Heart left ventricle (tissue), 16 donors: ENCODE results near the gene TBRG1. TPM values are rescaled to one million over a fixed set of nuclear protein-coding genes. Genes with fewer than 3 reads are reported as not detected.

Experiments used
- ATAC-seq, 4 donors: fragments of 200-7000 bp; cut with Tn5 transposase; one replicate each; pipeline ENCODE4 v1.9.1; 2020 to 2022; ENCODE audit warnings: moderate library complexity in 4 of 4, mild to moderate bottlenecking in 3 of 4, moderate number of reproducible peaks in 1 of 4
- DNase-seq, 5 donors: peaks; one replicate each; pipeline ENCODE4 v3.0.0-alpha.2; 2020
- H3K27ac ChIP-seq, 12 donors: fragments of 200-600 bp; sonication (generic) in 4 of 12; one replicate each; pipeline versions ENCODE4 v1.5.0 to v1.8.0; 2016 to 2022; ENCODE audit warnings: mild to moderate bottlenecking in 2 of 12
- H3K27me3 ChIP-seq, 9 donors: fragments of 200-600 bp; sonication (generic) in 2 of 9; one replicate each; pipeline versions ENCODE4 v1.5.1 to v1.8.0; 2016 to 2022; ENCODE audit warnings: mild to moderate bottlenecking in 3 of 9
- H3K36me3 ChIP-seq, 9 donors: fragments of 200-600 bp; sonication (generic) in 2 of 9; one replicate each; pipeline versions ENCODE4 v1.5.0 to v1.8.0; 2018 to 2022; ENCODE audit warnings: mild to moderate bottlenecking in 2 of 9
- H3K4me1 ChIP-seq, 12 donors: fragments of 200-600 bp; sonication (generic) in 4 of 12; one replicate each; pipeline versions ENCODE4 v1.5.0 to v1.8.0; 2016 to 2022; ENCODE audit warnings: mild to moderate bottlenecking in 3 of 12
- H3K4me3 ChIP-seq, 12 donors: fragments of 200-600 bp; sonication (generic) in 4 of 12; one replicate each; pipeline versions ENCODE4 v1.5.0 to v1.8.0; 2017 to 2022; ENCODE audit warnings: mild to moderate bottlenecking in 9 of 12, moderate library complexity in 4 of 12
- H3K9me3 ChIP-seq, 12 donors: fragments of 200-600 bp; sonication (generic) in 4 of 12; one replicate each; pipeline versions ENCODE4 v1.5.0 to v1.8.0; 2016 to 2022; ENCODE audit warnings: mild to moderate bottlenecking in 1 of 12
- CTCF ChIP-seq, 12 donors: fragments of 200-600 bp; sonication (generic) in 4 of 12; IDR thresholded peaks; one replicate each; pipeline versions ENCODE4 v1.5.0 to v1.8.0; 2018 to 2022; ENCODE audit warnings: antibody characterized with exemption in 12 of 12, mild to moderate bottlenecking in 5 of 12
- POLR2A ChIP-seq, 2 donors: fragments of 450-650 bp; IDR thresholded peaks; one replicate each; pipeline ENCODE4 v1.6.1; 2017; ENCODE audit warnings: antibody characterized with exemption in 2 of 2, mild to moderate bottlenecking in 2 of 2, moderate library complexity in 2 of 2
- WGBS, 4 donors: extraction: QIAGEN DNeasy Blood & Tissue Kit in 2 of 4; methylation state at CpG; one replicate each; pipeline versions ENCODE4 v1.1.5 to v1.1.7; 2013 to 2018; 5-methylcytosine and 5-hydroxymethylcytosine counted together
- intact Hi-C, 10 donors: fragments of 100-400 bp; cut with DNase I; formaldehyde crosslinking; loops; one replicate each; pipeline versions ENCODE4 v1.11.1 to v1.14.2; 2022
- polyA plus RNA-seq, 2 donors: library from polyadenylated mRNA; stranded (reverse); fragments of 200-250 nt; gene quantifications; one replicate each; pipeline ENCODE4 v1.2.3, GENCODE V29; 2013
- total RNA-seq, 9 donors: library from RNA; depleted of rRNA in 2 of 9; stranded (reverse); fragments of >200 nt in 2 of 9; fragmentation: NEBNext Ultra II Directional in 3 of 9; extraction: Animal tissue kit (Norgen Biotek cat#: 25700) in 3 of 9; gene quantifications; one replicate each; pipeline versions ENCODE4 v1.1.0 to v1.2.4, GENCODE V29; 2016 to 2023
- donor health status: ischemic (EF 13 %, LVEDD 7.1; RV severe dilation, severe dysfunction).
- donor health status: healthy with polysubstance abuse.
- donor health status: DM: no; HTN: yes; CAD: no.
- donor health status: DM: no; HTN: no; CAD: no.
- donor health status: ischemic (EF 25% LVEDD 6.9; RV normal size, moderate dysfunction).
- donor health status: ischemic (EF 25% LVEDD 5.7; RV mildly dilated, moderate dysfunction).
- donor health status: healthy.
- donor health status: DM: yes; HTN: yes; CAD: no.
- donor health status: ischemic (EF 35%, LVEDD 5.7; RV mildly dilated, moderate dysfunction).
- donor health status: nonischemic (EF 11% LVEDD 7.7; RV severe dilation, severe dysfunction).
- donor health status: DM: yes; HTN: yes; CAD: no.
- donor health status: PGD.
- donor health status: ischemic (EF 29% LVEDD 5.4; RV normal size, mild dysfunction).
- donor health status: nonischemic (EF 23%, LVEDD 6.1; RV moderate dilation, normal function).

The TBRG1 gene
- total and polyA plus RNA-seq, 11 donors: 12.0 to 27.2 (median 19.8) TPM

- no peaks in the 10 kb centered on the region for H3K36me3 ChIP-seq
- H3K9me3 ChIP-seq: no peaks in the 10 kb centered on the region
- ATAC-seq: no peak
- intact Hi-C loops: no loop called here
- peaks cover 0 to 29% (median 0%) of the 10 kb centered on the region in 9 donors for H3K27me3 ChIP-seq
- H3K4me1 ChIP-seq: no peaks in the 10 kb centered on the region
- DNase-seq: no peak
- TF ChIP-seq POLR2A (IDR thresholded peaks at IDR 0.05) (no peak), CTCF (IDR thresholded peaks at IDR 0.05) (no peak)
- WGBS, 4 donors: 54 to 63% (median 58%) methylated on average over 8 to 10 of the region's 10 CpGs
- H3K4me3 ChIP-seq: no peak overlapping the region
- no peak overlapping the region for H3K27ac ChIP-seq
These were observed 10.0 kb upstream of the TBRG1 start for GRCh38 chr11:124612567-124613246.

- Histone ChIP-seq H3K4me3 (no peak overlapping the region), H3K4me1 (peaks cover 0 to 13% (median 10%) of the 10 kb centered on the region in 12 donors), H3K36me3 (no peaks in the 10 kb centered on the region), H3K27ac (no peak overlapping the region), H3K27me3 (peaks cover 0 to 26% (median 0%) of the 10 kb centered on the region in 9 donors), H3K9me3 (no peaks in the 10 kb centered on the region)
- TF ChIP-seq POLR2A (IDR thresholded peaks at IDR 0.05) (no peak), CTCF (IDR thresholded peaks at IDR 0.05) (no peak)
- 79 to 89% (median 86%) methylated on average over 5 of the region's 5 CpGs for WGBS, 4 donors
- DNase-seq: no peak
- no peak for ATAC-seq
- intact Hi-C loops: no loop called here
These were observed 3.8 kb upstream of the TBRG1 start for GRCh38 chr11:124618863-124619262.

DNA sequence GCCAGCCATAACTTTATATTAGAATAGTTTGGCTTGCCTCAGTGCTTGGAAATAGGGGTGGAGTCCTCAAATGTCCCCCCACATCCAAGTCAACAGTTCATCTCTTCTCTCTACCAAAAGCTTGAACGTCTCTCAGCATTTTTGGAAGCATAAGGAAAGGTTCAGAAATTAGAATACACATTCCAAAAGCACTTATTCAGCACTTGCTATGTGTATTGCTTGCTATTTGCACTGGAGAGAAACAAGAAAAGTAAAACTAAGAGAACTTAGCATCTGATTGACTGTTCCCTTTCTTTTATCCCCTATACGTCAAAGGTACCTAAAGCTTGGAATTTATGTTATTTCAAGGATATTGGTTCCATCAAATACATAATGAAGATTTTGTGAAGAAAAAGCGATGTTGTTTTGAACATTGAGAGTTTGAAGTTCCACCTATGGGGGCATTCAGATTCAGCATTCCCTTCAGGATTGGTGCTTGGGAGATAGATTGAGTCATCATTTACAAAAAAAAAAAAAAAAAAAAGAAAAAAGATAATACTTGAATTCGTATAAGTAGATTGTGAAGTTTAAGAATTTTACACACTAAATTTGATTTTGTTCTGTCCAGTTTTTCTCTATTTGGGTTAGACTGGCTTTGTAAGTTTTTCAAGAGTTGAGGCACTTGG, 1.3 kb downstream of the TBRG1 start:
- DNase-seq (no peak), ATAC-seq (no peak)
- TF ChIP-seq POLR2A (IDR thresholded peaks at IDR 0.05) (no peak), CTCF (IDR thresholded peaks at IDR 0.05) (no peak)
- Histone ChIP-seq H3K27ac (peak overlapping the region in 8 of 12 donors; percentile 83 to 96 (median 94)), H3K4me1 (peaks cover 4 to 32% (median 20%) of the 10 kb centered on the region in 12 donors), H3K36me3 (peaks cover 0 to 43% (median 38%) of the 10 kb centered on the region in 9 donors), H3K4me3 (peak overlapping the region; percentile 58 to 98 (median 88)), H3K27me3 (no peaks in the 10 kb centered on the region), H3K9me3 (no peaks in the 10 kb centered on the region)
- intact Hi-C loops: loop anchor here in 1 of 10 donors (10.0 kb wide), 1 partner anchor 491 kb away; the partner anchor contains the start of gene TMEM218
- WGBS, 4 donors: 44 to 53% (median 47%) methylated on average over 4 of the region's 4 CpGs

DNA sequence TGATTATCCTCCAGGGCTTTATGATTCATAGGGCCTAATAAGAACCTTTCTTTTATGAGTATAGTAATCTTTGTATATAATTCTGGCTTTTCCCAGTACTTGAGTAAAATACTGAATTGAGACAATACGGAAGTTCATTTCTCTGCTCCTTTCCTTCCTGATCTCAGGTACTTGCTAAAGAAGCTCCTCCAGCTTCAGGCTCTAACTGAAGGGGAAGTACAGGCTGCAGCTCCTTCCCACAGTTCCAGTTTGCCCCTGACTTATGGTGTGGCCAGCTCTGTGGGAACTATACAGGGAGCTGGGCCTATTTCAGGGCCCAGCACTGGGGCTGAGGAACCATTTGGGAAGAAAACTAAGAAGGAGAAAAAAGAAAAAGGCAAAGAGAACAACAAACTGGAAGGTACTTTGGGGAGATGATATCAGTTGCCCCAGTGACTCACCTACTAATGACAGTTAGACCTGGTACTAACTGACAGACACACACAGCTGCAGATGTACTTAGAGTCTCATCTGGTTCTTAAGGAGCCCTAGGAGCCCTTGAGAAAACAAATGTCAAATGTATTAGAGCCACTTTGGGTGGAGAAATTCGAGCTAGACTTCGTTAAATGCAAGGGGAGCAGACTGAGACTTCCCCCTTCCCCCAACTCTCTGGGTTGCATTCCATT, 3.0 kb downstream of the TBRG1 start:
- Histone ChIP-seq H3K4me1 (peaks cover 4 to 32% (median 20%) of the 10 kb centered on the region in 12 donors), H3K27ac (no peak overlapping the region)
- no peak for TF ChIP-seq POLR2A (IDR thresholded peaks at IDR 0.05)

More for the DNA sequence above, 3.0 kb downstream of the TBRG1 start:
- Histone ChIP-seq H3K9me3 (no peaks in the 10 kb centered on the region), H3K27me3 (no peaks in the 10 kb centered on the region), H3K4me3 (no peak overlapping the region), H3K36me3 (peaks cover 0 to 59% (median 54%) of the 10 kb centered on the region in 9 donors)
- DNase-seq (no peak), ATAC-seq (no peak)
- intact Hi-C loops: loop anchor here in 1 of 10 donors (10.0 kb wide), 1 partner anchor 489 kb away; the partner anchor contains the start of gene TMEM218
- WGBS, 4 donors: 92 to 96% (median 94%) methylated on average over 3 of the region's 3 CpGs
